Upper lobe of left lung (tissue), 6 donors: ENCODE measurements around the gene FGR. TPM values are rescaled to one million over a fixed set of nuclear protein-coding genes. Genes with fewer than 3 reads are reported as not detected.
A peak's percentile ranks its signal among the peaks of the same experiment; 100 is the strongest.
"Not testable (repeated sequence)": the region's sequence is repeated elsewhere in the genome, so short reads cannot be mapped to it uniquely, and the experiment has no call there.

Source experiments
- ATAC-seq, 2 donors: fragments of 200-7000 bp; cut with Tn5 transposase; one replicate each; pipeline ENCODE4 v1.9.1; 2022; ENCODE audit warnings: mild to moderate bottlenecking in 2 of 2, moderate library complexity in 2 of 2; ENCODE audit not compliant: low FRiP score in 2 of 2
- DNase-seq, 2 donors: peaks; one replicate each; pipeline ENCODE4 v3.0.0-alpha.2; 2019 to 2020
- H3K27ac ChIP-seq, 4 donors: fragments of 200-600 bp; sonication (generic); one replicate each; pipeline ENCODE4 v1.5.1; 2016 to 2019
- H3K27me3 ChIP-seq, 4 donors: fragments of 200-600 bp; sonication (generic); one replicate each; pipeline ENCODE4 v1.5.1; 2017 to 2019
- H3K36me3 ChIP-seq, 4 donors: fragments of 200-600 bp; sonication (generic); one replicate each; pipeline ENCODE4 v1.5.1; 2016 to 2019
- H3K4me1 ChIP-seq, 4 donors: fragments of 200-600 bp; sonication (generic); one replicate each; pipeline ENCODE4 v1.5.1; 2018 to 2019
- H3K4me3 ChIP-seq, 4 donors: fragments of 200-600 bp; sonication (generic); one replicate each; pipeline ENCODE4 v1.5.1; 2017 to 2019; ENCODE audit warnings: mild to moderate bottlenecking in 2 of 4, moderate library complexity in 1 of 4
- H3K9me3 ChIP-seq, 4 donors: fragments of 200-600 bp; sonication (generic); one replicate each; pipeline ENCODE4 v1.5.1; 2018 to 2019
- CTCF ChIP-seq, 6 experiments: fragments of 450-650 bp in 4 of 6; fragments of 200-600 bp in 2 of 6; sonication (generic) in 2 of 6; IDR thresholded peaks; one replicate each; pipeline ENCODE4 v1.5.1; 2016 to 2019; ENCODE audit warnings: antibody characterized with exemption in 6 of 6
- EP300 ChIP-seq, 4 donors: sonication (generic); formaldehyde crosslinking; IDR thresholded peaks; one replicate each; pipeline ENCODE4 v1.5.1; 2017; ENCODE audit warnings: antibody characterized with exemption in 4 of 4, control low read depth in 2 of 4
- POLR2A ChIP-seq, 4 donors: fragments of 450-650 bp; IDR thresholded peaks; one replicate each; pipeline ENCODE4 v1.5.1; 2016 to 2017; ENCODE audit warnings: antibody characterized with exemption in 4 of 4, mild to moderate bottlenecking in 2 of 4
- POLR2AphosphoS5 ChIP-seq, 2 donors: sonication (generic); formaldehyde crosslinking; IDR thresholded peaks; one replicate each; pipeline ENCODE4 v1.5.1; 2017; ENCODE audit warnings: antibody characterized with exemption in 2 of 2
- WGBS, 2 donors: methylation state at CpG; one replicate each; pipeline ENCODE4 v1.1.5; 2017 to 2018; 5-methylcytosine and 5-hydroxymethylcytosine counted together
- total RNA-seq, 6 donors: library from RNA; depleted of rRNA in 4 of 6; stranded (reverse); fragments of >200 nt in 4 of 6; gene quantifications; one replicate each; pipeline versions ENCODE4 v1.1.0 to v1.2.1, GENCODE V29; 2016 to 2021
- donor health status: DM: no; HTN: no; CAD: no; lungs with moderate emphysema.
- donor health status: DM: no; HTN: yes; CAD: no; lungs with severe emphysema.

The FGR gene
- total RNA-seq, 6 donors from 2014 or later = 59.8 to 234 (median 150) TPM

- peak in 1 of 2 donors; percentile 43 for DNase-seq
- Histone ChIP-seq H3K4me1 (peaks cover 34 to 53% (median 43%) of the 10 kb centered on the region in 4 donors), H3K27me3 (no peaks in the 10 kb centered on the region), H3K9me3 (no peaks in the 10 kb centered on the region), H3K27ac (peak overlapping the region in 3 of 4 donors; percentile 32 to 74 (median 65)), H3K36me3 (peaks cover 0 to 36% (median 16%) of the 10 kb centered on the region in 4 donors), H3K4me3 (no peak overlapping the region)
- TF ChIP-seq CTCF (IDR thresholded peaks at IDR 0.05) (no peak), POLR2AphosphoS5 (IDR thresholded peaks at IDR 0.05) (no peak), POLR2A (IDR thresholded peaks at IDR 0.05) (no peak), EP300 (IDR thresholded peaks at IDR 0.05) (no peak)
- WGBS, 2 donors = 49 to 75% methylated on average over 4 to 7 of the region's 7 CpGs
- ATAC-seq = no peak
These were observed 13.7 kb downstream of the FGR start for GRCh38 chr1:27621051-27621920.

- not testable (repeated sequence) for DNase-seq, H3K4me3 ChIP-seq, ATAC-seq, H3K27me3 ChIP-seq, H3K9me3 ChIP-seq
- H3K36me3 ChIP-seq = peaks cover 0 to 50% (median 20%) of the 10 kb centered on the region in 4 donors
- peaks cover 27 to 50% (median 34%) of the 10 kb centered on the region in 4 donors for H3K4me1 ChIP-seq
- peak overlapping the region in 1 of 4 donors; percentile 24 for H3K27ac ChIP-seq
- 96 to 97% methylated on average over 7 of the region's 7 CpGs for WGBS, 2 donors
These were observed 15.1 kb downstream of the FGR start for GRCh38 chr1:27619782-27620438.

GRCh38 chr1:27618341-27619082 lies 16.5 kb downstream of the FGR start:
- H3K9me3 ChIP-seq = no peaks in the 10 kb centered on the region
- no peaks in the 10 kb centered on the region for H3K27me3 ChIP-seq
- peaks cover 24 to 46% (median 29%) of the 10 kb centered on the region in 4 donors for H3K4me1 ChIP-seq
- DNase-seq (peak in 1 of 2 donors; percentile 54), ATAC-seq (peak in 1 of 2 donors; percentile 37)
- WGBS, 2 donors = 56 to 67% methylated on average over 14 of the region's 14 CpGs
- H3K4me3 ChIP-seq = no peak overlapping the region
- H3K36me3 ChIP-seq = peaks cover 0 to 50% (median 25%) of the 10 kb centered on the region in 4 donors
- H3K27ac ChIP-seq = peak overlapping the region in 3 of 4 donors; percentile 5 to 39 (median 26)
- TF ChIP-seq POLR2AphosphoS5 (IDR thresholded peaks at IDR 0.05) = peak in 1 of 2 donors; percentile 11
- TF ChIP-seq POLR2A (IDR thresholded peaks at IDR 0.05) = no peak

GRCh38 chr1:27617420-27617819 lies 17.6 kb downstream of the FGR start:
- Histone ChIP-seq H3K36me3 (peaks cover 0 to 53% (median 33%) of the 10 kb centered on the region in 4 donors), H3K9me3 (no peaks in the 10 kb centered on the region), H3K4me3 (no peak overlapping the region), H3K27me3 (no peaks in the 10 kb centered on the region), H3K27ac (peak overlapping the region in 3 of 4 donors; percentile 5 to 39 (median 26)), H3K4me1 (peaks cover 21 to 36% (median 26%) of the 10 kb centered on the region in 4 donors)
- DNase-seq (no peak), ATAC-seq (no peak)
- 76 to 97% methylated on average over 2 of the region's 2 CpGs for WGBS, 2 donors
- TF ChIP-seq EP300 (IDR thresholded peaks at IDR 0.05) (no peak), CTCF (IDR thresholded peaks at IDR 0.05) (no peak), POLR2A (IDR thresholded peaks at IDR 0.05) (no peak), POLR2AphosphoS5 (IDR thresholded peaks at IDR 0.05) (no peak)

GRCh38 chr1:27616441-27616840 lies 18.5 kb downstream of the FGR start:
- peaks cover 18 to 26% (median 19%) of the 10 kb centered on the region in 4 donors for H3K4me1 ChIP-seq

More at GRCh38 chr1:27616441-27616840, 18.5 kb downstream of the FGR start:
- TF ChIP-seq POLR2AphosphoS5 (IDR thresholded peaks at IDR 0.05) (no peak), POLR2A (IDR thresholded peaks at IDR 0.05) (no peak), EP300 (IDR thresholded peaks at IDR 0.05) (no peak), CTCF (IDR thresholded peaks at IDR 0.05) (no peak)
- 100% methylated on average over 2 of the region's 2 CpGs for WGBS, 2 donors
- Histone ChIP-seq H3K4me3 (no peak overlapping the region), H3K9me3 (no peaks in the 10 kb centered on the region), H3K36me3 (peaks cover 0 to 63% (median 33%) of the 10 kb centered on the region in 4 donors), H3K27ac (peak overlapping the region in 1 of 4 donors; percentile 26), H3K27me3 (no peaks in the 10 kb centered on the region)
- no peak for ATAC-seq
- DNase-seq = no peak
